ENCODE measurements around the gene SUV39H1.
"Not testable (repeated sequence)": the region's sequence is repeated elsewhere in the genome, so short reads cannot be mapped to it uniquely, and the experiment has no call there.

- TF ChIP-seq, protein P1, sequence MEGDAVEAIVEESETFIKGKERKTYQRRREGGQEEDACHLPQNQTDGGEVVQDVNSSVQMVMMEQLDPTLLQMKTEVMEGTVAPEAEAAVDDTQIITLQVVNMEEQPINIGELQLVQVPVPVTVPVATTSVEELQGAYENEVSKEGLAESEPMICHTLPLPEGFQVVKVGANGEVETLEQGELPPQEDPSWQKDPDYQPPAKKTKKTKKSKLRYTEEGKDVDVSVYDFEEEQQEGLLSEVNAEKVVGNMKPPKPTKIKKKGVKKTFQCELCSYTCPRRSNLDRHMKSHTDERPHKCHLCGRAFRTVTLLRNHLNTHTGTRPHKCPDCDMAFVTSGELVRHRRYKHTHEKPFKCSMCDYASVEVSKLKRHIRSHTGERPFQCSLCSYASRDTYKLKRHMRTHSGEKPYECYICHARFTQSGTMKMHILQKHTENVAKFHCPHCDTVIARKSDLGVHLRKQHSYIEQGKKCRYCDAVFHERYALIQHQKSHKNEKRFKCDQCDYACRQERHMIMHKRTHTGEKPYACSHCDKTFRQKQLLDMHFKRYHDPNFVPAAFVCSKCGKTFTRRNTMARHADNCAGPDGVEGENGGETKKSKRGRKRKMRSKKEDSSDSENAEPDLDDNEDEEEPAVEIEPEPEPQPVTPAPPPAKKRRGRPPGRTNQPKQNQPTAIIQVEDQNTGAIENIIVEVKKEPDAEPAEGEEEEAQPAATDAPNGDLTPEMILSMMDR (IDR thresholded peaks at IDR 0.05; ENCODE audit: low read length) = not testable (repeated sequence)
- TF ChIP-seq EZH2 (optimal IDR thresholded peaks at IDR 0.05; ENCODE audit: low read depth, low read length); EZH2phosphoT487 (IDR thresholded peaks at IDR 0.05; ENCODE audit: low read length): not testable (repeated sequence)
Observed at GRCh38 chrX:48668187-48668586, 28.3 kb upstream of the SUV39H1 start.
